Astrocyte (in vitro differentiated cells and primary cell): ENCODE measurements around the gene RETREG2.

ENCODE experiments used
- EZH2 ChIP-seq: IDR thresholded peaks from 2 replicates; pipeline ENCODE4 v1.6.1; 2012; ENCODE audit warnings: mild to moderate bottlenecking, low read length, inconsistent platforms; ENCODE audit not compliant: insufficient read depth
- TF ChIP-seq, protein P1 (sequence below): IDR thresholded peaks from 2 replicates; pipeline ENCODE4 v1.5.1; 2011; ENCODE audit warnings: low read depth, mild to moderate bottlenecking, inconsistent platforms, low read length, moderate library complexity; ENCODE audit not compliant: insufficient read depth

DNA sequence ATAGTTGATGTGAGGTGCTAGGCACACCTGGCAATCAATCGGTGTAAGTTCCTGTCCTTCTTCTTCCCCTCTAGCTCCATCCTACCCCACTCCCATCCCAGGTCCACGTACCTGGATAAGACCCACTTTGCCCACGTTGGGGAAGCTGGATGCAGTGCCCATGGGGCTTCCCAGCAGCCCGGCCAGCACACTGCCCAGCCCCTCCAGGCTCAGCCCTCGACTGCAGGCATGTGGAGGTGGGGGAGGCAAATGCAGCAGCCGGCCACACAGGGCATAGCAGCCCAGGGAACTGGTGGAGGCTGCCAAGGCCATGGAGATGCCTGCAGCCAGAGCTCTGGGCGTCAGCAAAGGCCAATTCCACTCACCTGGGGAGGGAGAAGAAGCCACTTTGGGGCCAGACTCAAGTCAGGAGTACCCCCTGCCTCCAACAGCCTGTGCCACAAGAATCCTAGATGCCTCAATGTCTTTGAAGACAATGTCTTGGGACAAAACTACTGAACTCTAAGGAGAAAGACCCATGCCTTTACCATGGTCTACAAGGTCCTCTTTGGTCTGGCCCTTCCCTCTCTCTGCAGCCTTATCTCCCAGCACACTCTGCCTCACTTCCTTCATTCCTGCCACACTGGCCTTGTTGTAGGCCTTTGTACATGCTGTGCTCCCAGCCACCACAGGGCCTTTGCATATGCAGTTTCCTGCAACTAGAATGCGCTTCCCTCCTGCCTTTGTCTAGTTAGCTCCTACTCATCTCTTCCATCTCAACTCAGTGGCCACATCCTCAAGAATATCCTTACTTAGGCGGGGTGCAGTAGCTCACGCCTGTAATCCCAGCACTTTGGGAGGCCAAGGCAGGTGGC, 12.8 kb upstream of the RETREG2 start:
- TF ChIP-seq, protein P1, sequence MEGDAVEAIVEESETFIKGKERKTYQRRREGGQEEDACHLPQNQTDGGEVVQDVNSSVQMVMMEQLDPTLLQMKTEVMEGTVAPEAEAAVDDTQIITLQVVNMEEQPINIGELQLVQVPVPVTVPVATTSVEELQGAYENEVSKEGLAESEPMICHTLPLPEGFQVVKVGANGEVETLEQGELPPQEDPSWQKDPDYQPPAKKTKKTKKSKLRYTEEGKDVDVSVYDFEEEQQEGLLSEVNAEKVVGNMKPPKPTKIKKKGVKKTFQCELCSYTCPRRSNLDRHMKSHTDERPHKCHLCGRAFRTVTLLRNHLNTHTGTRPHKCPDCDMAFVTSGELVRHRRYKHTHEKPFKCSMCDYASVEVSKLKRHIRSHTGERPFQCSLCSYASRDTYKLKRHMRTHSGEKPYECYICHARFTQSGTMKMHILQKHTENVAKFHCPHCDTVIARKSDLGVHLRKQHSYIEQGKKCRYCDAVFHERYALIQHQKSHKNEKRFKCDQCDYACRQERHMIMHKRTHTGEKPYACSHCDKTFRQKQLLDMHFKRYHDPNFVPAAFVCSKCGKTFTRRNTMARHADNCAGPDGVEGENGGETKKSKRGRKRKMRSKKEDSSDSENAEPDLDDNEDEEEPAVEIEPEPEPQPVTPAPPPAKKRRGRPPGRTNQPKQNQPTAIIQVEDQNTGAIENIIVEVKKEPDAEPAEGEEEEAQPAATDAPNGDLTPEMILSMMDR, result no peak
- TF ChIP-seq EZH2, result no peak
